Body of pancreas (tissue), 4 donors: ENCODE data around the gene CYTIP.

ENCODE experiments used
- POLR2A ChIP-seq, 3 donors: fragments of 450-650 bp; IDR thresholded peaks; one replicate each; pipeline ENCODE4 v1.6.1; 2016; ENCODE audit warnings: antibody characterized with exemption in 3 of 3, mild to moderate bottlenecking in 2 of 3
- TF ChIP-seq, protein P1 (sequence below), 7 experiments: fragments of 450-650 bp in 4 of 7; fragments of 200-600 bp in 3 of 7; sonication (generic) in 3 of 7; IDR thresholded peaks; one replicate each; pipeline ENCODE4 v1.5.1; 2016 to 2019; ENCODE audit warnings: antibody characterized with exemption in 7 of 7

DNA sequence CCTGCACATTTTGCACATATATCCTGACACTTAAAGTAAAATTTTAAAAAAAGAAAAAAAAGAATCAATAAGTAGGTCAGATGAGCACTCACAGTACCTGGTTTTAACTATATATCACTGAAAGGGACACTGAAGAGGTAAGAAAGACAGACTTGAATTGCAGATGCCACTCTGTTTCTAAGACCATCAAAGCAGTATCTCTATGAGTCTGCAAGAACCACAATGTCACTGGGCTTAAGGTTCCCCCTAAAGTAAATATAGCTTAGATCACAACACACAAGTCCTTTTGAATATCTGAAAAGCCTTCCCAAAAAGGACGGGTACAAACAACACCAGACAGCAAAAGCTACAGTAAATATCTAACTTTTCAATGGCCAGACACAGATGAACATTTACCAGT lies 57.6 kb downstream of the CYTIP start:
- TF ChIP-seq, protein P1, sequence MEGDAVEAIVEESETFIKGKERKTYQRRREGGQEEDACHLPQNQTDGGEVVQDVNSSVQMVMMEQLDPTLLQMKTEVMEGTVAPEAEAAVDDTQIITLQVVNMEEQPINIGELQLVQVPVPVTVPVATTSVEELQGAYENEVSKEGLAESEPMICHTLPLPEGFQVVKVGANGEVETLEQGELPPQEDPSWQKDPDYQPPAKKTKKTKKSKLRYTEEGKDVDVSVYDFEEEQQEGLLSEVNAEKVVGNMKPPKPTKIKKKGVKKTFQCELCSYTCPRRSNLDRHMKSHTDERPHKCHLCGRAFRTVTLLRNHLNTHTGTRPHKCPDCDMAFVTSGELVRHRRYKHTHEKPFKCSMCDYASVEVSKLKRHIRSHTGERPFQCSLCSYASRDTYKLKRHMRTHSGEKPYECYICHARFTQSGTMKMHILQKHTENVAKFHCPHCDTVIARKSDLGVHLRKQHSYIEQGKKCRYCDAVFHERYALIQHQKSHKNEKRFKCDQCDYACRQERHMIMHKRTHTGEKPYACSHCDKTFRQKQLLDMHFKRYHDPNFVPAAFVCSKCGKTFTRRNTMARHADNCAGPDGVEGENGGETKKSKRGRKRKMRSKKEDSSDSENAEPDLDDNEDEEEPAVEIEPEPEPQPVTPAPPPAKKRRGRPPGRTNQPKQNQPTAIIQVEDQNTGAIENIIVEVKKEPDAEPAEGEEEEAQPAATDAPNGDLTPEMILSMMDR (IDR thresholded peaks at IDR 0.05): no peak
- TF ChIP-seq POLR2A (IDR thresholded peaks at IDR 0.05): no peak
